PC-3 (cell line): ENCODE data around the gene WNT5A. TPM values are rescaled to one million over a fixed set of nuclear protein-coding genes. Genes with fewer than 3 reads are reported as not detected.

Source experiments
- ATAC-seq: fragments of 200-7000 bp; cut with Tn5 transposase; 2 replicates; pipeline ENCODE4 v1.9.1; 2020; ENCODE audit warnings: mild to moderate bottlenecking, moderate library complexity
- BruUV-seq: library from RNA; stranded (reverse); fragments of 400-500 nt; replicated peaks from 2 replicates; lab custom pipeline; 2021; lab: Mats Ljungman, UMichigan
- CTCF ChIA-PET: fragments of 300-600 bp; sonication (Branson Sonifier 250); formaldehyde crosslinking; loops from one replicate; lab custom pipeline; 2022; ENCODE audit warnings: antibody characterized with exemption; lab: Charles Lee
- POLR2A ChIA-PET: fragments of 300-600 bp; sonication (Branson Sonifier 250); formaldehyde crosslinking; loops from one replicate; lab custom pipeline; 2022; ENCODE audit warnings: antibody characterized with exemption; ENCODE audit not compliant: unreplicated experiment; lab: Charles Lee
- DNase-seq: peaks from one replicate; pipeline ENCODE4 v3.0.0-alpha.2; 2015
- H2AFZ ChIP-seq: fragments of 300-600 bp; sonication (generic); 2 replicates; pipeline ENCODE4 v1.6.0; 2016; ENCODE audit warnings: antibody characterized with exemption, low read length
- H3F3A ChIP-seq: fragments of 300-600 bp; sonication (generic); one replicate; pipeline ENCODE4 v1.6.0; 2017; ENCODE audit warnings: antibody characterized with exemption, low read length, control low read depth, mild to moderate bottlenecking; ENCODE audit not compliant: unreplicated experiment
- H3K27ac ChIP-seq: fragments of 300-600 bp; sonication (generic); 2 replicates; pipeline ENCODE4 v1.5.1; 2016; ENCODE audit warnings: mild to moderate bottlenecking, low read length
- H3K27me3 ChIP-seq: fragments of 300-600 bp; sonication (generic); 2 replicates; pipeline ENCODE4 v1.6.1; 2016; ENCODE audit warnings: low read length, mixed read lengths
- H3K36me3 ChIP-seq: fragments of 300-600 bp; sonication (generic); 2 replicates; pipeline ENCODE4 v1.6.1; 2016; ENCODE audit warnings: low read depth, mixed run types, low read length, mixed read lengths
- H3K4me1 ChIP-seq: fragments of 300-600 bp; sonication (generic); 2 replicates; pipeline ENCODE4 v1.5.1; 2016; ENCODE audit warnings: low read length; ENCODE audit not compliant: insufficient read depth
- H3K4me2 ChIP-seq: fragments of 300-600 bp; sonication (generic); 2 replicates; pipeline ENCODE4 v1.6.0; 2016; ENCODE audit warnings: low read length
- H3K4me3 ChIP-seq: fragments of 300-600 bp; sonication (generic); 2 replicates; pipeline ENCODE4 v1.5.1; 2016; ENCODE audit warnings: mild to moderate bottlenecking, low read length, mixed read lengths
- H3K79me2 ChIP-seq: fragments of 300-600 bp; sonication (generic); 2 replicates; pipeline ENCODE4 v1.6.1; 2017; ENCODE audit warnings: low read length, mixed read lengths
- H3K9ac ChIP-seq: fragments of 300-600 bp; sonication (generic); 2 replicates; pipeline ENCODE4 v1.6.0; 2016; ENCODE audit warnings: mild to moderate bottlenecking, low read length
- H3K9me2 ChIP-seq: fragments of 300-600 bp; sonication (generic); replicated peaks from 2 replicates; pipeline ENCODE4 v1.6.1; 2016; ENCODE audit warnings: mixed run types, low read length, mixed read lengths
- H3K9me3 ChIP-seq: fragments of 300-600 bp; sonication (generic); 2 replicates; pipeline ENCODE4 v1.6.1; 2016; ENCODE audit warnings: low read length, mixed read lengths
- H4K20me1 ChIP-seq: fragments of 300-600 bp; sonication (generic); 2 replicates; pipeline ENCODE4 v1.6.1; 2016; ENCODE audit warnings: low read length, mixed read lengths
- EZH2 ChIP-seq: fragments of 300-600 bp; sonication (generic); IDR thresholded peaks from one replicate; pipeline ENCODE4 v1.6.1; 2017; ENCODE audit warnings: antibody characterized with exemption, mild to moderate bottlenecking, low read length; ENCODE audit not compliant: unreplicated experiment
- EZH2phosphoT487 ChIP-seq: fragments of 300-600 bp; sonication (generic); IDR thresholded peaks from 2 replicates; pipeline ENCODE4 v1.6.1; 2018; ENCODE audit warnings: mild to moderate bottlenecking, antibody characterized with exemption, low read length, borderline replicate concordance
- intact Hi-C: fragments of 100-400 bp; cut with micrococcal nuclease; formaldehyde crosslinking; loops from 2 replicates; pipeline ENCODE4 v1.9.0; 2023
- total RNA-seq: library from RNA; depleted of rRNA; stranded (reverse); fragments of >200 nt; gene quantifications from 2 replicates; pipeline ENCODE4 v1.2.3, GENCODE V29; 2014
- TF ChIP-seq, protein P1 (sequence below): fragments of 300-600 bp; sonication (generic); conservative IDR thresholded peaks from 2 replicates; pipeline ENCODE4 v1.5.1; 2017; ENCODE audit warnings: antibody characterized with exemption, low read depth, mild to moderate bottlenecking, low read length

Gene WNT5A
- total RNA-seq, 1 experiment from 2014 or later: 21.8 TPM

GRCh38 chr3:55441499-55441898 lies 45.6 kb downstream of the WNT5A start:
- Histone ChIP-seq H3K27ac (no peak overlapping the region), H3K4me1 (no peaks in the 10 kb centered on the region), H3K36me3 (no peaks in the 10 kb centered on the region), H3K9ac (no peak overlapping the region), H3K9me3 (no peaks in the 10 kb centered on the region), H4K20me1 (no peaks in the 10 kb centered on the region), H2AFZ (no peak overlapping the region), H3K9me2 (no peaks in the 10 kb centered on the region; the same call in 1 of the 2 replicates), H3K79me2 (no peaks in the 10 kb centered on the region), H3K4me2 (no peak overlapping the region), H3K27me3 (no peaks in the 10 kb centered on the region), H3K4me3 (no peak overlapping the region), H3F3A (no peaks in the 10 kb centered on the region)
- no peak for TF ChIP-seq EZH2phosphoT487
- TF ChIP-seq, protein P1, sequence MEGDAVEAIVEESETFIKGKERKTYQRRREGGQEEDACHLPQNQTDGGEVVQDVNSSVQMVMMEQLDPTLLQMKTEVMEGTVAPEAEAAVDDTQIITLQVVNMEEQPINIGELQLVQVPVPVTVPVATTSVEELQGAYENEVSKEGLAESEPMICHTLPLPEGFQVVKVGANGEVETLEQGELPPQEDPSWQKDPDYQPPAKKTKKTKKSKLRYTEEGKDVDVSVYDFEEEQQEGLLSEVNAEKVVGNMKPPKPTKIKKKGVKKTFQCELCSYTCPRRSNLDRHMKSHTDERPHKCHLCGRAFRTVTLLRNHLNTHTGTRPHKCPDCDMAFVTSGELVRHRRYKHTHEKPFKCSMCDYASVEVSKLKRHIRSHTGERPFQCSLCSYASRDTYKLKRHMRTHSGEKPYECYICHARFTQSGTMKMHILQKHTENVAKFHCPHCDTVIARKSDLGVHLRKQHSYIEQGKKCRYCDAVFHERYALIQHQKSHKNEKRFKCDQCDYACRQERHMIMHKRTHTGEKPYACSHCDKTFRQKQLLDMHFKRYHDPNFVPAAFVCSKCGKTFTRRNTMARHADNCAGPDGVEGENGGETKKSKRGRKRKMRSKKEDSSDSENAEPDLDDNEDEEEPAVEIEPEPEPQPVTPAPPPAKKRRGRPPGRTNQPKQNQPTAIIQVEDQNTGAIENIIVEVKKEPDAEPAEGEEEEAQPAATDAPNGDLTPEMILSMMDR: peak; percentile 29; the same call in 1 of the 2 replicates
- intact Hi-C loops: no loop called here
- DNase-seq (no peak), ATAC-seq (no peak)
- no TSS peak for BruUV-seq
- POLR2A ChIA-PET: no interaction called here
- CTCF ChIA-PET: interaction anchor here (0.6 kb wide), 1 partner anchor 11 kb away, joined by 4 read pairs; no protein-coding TSS in a partner anchor

GRCh38 chr3:55440104-55440708 lies 46.9 kb downstream of the WNT5A start:
- Histone ChIP-seq H3K9ac (no peak overlapping the region), H3K9me3 (no peaks in the 10 kb centered on the region), H3K36me3 (no peaks in the 10 kb centered on the region), H3K9me2 (no peaks in the 10 kb centered on the region; the same call in 1 of the 2 replicates), H3K27ac (no peak overlapping the region), H3K79me2 (no peaks in the 10 kb centered on the region), H2AFZ (no peak overlapping the region), H3F3A (no peaks in the 10 kb centered on the region), H3K4me1 (no peaks in the 10 kb centered on the region), H3K27me3 (no peaks in the 10 kb centered on the region), H4K20me1 (no peaks in the 10 kb centered on the region), H3K4me2 (no peak overlapping the region), H3K4me3 (no peak overlapping the region)
- no peak for ATAC-seq
- POLR2A ChIA-PET: no interaction called here
- CTCF ChIA-PET: no interaction called here
- no peak for TF ChIP-seq EZH2phosphoT487
- TF ChIP-seq, protein P1: no peak
- no peak for TF ChIP-seq EZH2
- BruUV-seq: no TSS peak
- DNase-seq: no peak
- intact Hi-C loops: no loop called here

DNA sequence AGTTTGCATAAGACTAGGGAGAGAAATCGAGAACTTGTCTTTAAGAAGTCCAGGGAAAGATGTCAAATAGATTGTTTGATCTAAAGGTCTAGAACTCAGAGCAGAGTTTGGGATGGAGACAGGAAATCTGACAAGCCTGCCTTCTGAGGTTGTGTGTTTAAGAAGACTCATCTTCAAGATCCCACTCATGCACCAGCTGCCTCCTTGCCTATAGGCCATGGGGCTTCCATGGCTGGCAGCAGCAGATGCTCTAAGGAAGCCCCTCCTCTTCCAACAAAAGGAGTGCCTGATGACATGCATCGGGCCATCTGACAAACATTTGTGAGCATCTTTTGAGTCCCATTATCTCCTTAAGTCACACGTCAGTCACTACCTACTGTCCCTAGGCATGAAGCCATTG lies 47.4 kb downstream of the WNT5A start:
- ChIA-PET CTCF (no interaction called here), POLR2A (no interaction called here)
- H3K9ac ChIP-seq: no peak overlapping the region
- no peaks in the 10 kb centered on the region for H3K36me3 ChIP-seq
- H3K4me2 ChIP-seq: no peak overlapping the region
- no peaks in the 10 kb centered on the region for H3K27me3 ChIP-seq
- TF ChIP-seq EZH2phosphoT487 (no peak), EZH2 (no peak)
- TF ChIP-seq, protein P1: no peak
- H3K27ac ChIP-seq: no peak overlapping the region
- ATAC-seq (no peak), DNase-seq (no peak)
- H3K9me3 ChIP-seq: no peaks in the 10 kb centered on the region
- H2AFZ ChIP-seq: no peak overlapping the region
- no peak overlapping the region for H3K4me3 ChIP-seq
- H3K79me2 ChIP-seq: no peaks in the 10 kb centered on the region
- no peaks in the 10 kb centered on the region for H3K4me1 ChIP-seq
- no TSS peak for BruUV-seq
- H3F3A ChIP-seq: no peaks in the 10 kb centered on the region
- intact Hi-C loops: no loop called here
- H3K9me2 ChIP-seq: no peaks in the 10 kb centered on the region; the same call in 1 of the 2 replicates
- H4K20me1 ChIP-seq: no peaks in the 10 kb centered on the region
